ENCODE measurements around the gene LRRC74B.

The LRRC74B gene

DNA sequence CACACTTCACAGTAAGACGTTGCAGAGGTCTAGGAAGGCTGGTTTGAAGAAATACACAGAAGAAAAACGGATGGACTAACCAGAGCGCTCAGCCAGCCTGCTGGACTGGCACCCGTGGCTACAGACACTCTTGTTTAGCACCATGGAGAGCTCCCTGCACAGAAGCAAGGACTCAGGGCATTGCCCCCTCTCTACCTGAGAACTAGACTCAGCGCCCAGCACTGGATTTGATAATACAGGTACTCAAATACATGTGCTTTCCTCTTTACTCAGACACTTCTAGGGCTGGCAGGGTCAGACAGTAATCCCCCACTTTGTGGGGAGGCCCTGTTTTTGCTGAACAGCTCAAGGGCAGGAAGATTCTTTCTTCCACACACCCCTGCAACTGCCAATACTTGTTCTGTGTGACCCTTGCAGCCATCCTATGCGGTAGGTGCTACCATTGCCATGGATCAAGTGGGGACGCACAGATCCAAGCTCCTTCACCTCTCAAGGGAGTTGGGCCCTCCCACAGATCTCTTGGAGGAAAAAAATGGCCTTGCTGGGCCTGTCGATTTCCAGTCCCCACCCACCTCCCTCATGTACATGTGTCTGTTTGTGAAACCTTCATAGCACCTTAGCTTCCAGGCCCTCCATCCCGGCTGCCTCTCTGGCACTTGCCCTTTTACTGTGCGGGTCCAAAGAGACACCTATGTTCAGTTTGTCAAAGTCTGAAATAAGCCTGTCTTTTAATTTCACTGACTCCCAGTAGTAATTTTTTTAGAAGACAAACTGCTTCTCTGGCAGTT lies 35.9 kb upstream of the LRRC74B start:
- Histone ChIP-seq H3K4me2 (ENCODE audit: low read depth, low read length, poor library complexity, severe bottlenecking) (no peak overlapping the region), H3K36me3 (ENCODE audit: insufficient read depth, low read length) (no peaks in the 10 kb centered on the region), H3K4me1 (ENCODE audit: insufficient read depth, low read length, poor library complexity, severe bottlenecking) (no peaks in the 10 kb centered on the region), H3K27me3 (ENCODE audit: insufficient read depth, low read length, poor library complexity, severe bottlenecking) (no peaks in the 10 kb centered on the region), H3K4me3 (ENCODE audit: low read length, poor library complexity, severe bottlenecking) (no peak overlapping the region), H3K9me2 (replicated peaks; ENCODE audit: low read depth, low read length) (no peaks in the 10 kb centered on the region), H3F3A (ENCODE audit: low read depth) (no peaks in the 10 kb centered on the region), H3K79me2 (ENCODE audit: insufficient read depth, low read length) (no peaks in the 10 kb centered on the region), H2AFZ (ENCODE audit: low read length) (no peak overlapping the region), H3K9ac (ENCODE audit: low read depth, low read length, poor library complexity, severe bottlenecking) (no peak overlapping the region), H4K20me1 (ENCODE audit: insufficient read depth, low read length, poor library complexity, severe bottlenecking) (no peaks in the 10 kb centered on the region), H3K9me3 (ENCODE audit: insufficient read depth, low read depth, low read length) (no peaks in the 10 kb centered on the region)
- no peak for TF ChIP-seq EZH2phosphoT487 (IDR thresholded peaks at IDR 0.05; ENCODE audit: borderline replicate concordance)
- TF ChIP-seq, protein P1, sequence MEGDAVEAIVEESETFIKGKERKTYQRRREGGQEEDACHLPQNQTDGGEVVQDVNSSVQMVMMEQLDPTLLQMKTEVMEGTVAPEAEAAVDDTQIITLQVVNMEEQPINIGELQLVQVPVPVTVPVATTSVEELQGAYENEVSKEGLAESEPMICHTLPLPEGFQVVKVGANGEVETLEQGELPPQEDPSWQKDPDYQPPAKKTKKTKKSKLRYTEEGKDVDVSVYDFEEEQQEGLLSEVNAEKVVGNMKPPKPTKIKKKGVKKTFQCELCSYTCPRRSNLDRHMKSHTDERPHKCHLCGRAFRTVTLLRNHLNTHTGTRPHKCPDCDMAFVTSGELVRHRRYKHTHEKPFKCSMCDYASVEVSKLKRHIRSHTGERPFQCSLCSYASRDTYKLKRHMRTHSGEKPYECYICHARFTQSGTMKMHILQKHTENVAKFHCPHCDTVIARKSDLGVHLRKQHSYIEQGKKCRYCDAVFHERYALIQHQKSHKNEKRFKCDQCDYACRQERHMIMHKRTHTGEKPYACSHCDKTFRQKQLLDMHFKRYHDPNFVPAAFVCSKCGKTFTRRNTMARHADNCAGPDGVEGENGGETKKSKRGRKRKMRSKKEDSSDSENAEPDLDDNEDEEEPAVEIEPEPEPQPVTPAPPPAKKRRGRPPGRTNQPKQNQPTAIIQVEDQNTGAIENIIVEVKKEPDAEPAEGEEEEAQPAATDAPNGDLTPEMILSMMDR (conservative IDR thresholded peaks at IDR 0.05; ENCODE audit: low read length), result no peak

DNA sequence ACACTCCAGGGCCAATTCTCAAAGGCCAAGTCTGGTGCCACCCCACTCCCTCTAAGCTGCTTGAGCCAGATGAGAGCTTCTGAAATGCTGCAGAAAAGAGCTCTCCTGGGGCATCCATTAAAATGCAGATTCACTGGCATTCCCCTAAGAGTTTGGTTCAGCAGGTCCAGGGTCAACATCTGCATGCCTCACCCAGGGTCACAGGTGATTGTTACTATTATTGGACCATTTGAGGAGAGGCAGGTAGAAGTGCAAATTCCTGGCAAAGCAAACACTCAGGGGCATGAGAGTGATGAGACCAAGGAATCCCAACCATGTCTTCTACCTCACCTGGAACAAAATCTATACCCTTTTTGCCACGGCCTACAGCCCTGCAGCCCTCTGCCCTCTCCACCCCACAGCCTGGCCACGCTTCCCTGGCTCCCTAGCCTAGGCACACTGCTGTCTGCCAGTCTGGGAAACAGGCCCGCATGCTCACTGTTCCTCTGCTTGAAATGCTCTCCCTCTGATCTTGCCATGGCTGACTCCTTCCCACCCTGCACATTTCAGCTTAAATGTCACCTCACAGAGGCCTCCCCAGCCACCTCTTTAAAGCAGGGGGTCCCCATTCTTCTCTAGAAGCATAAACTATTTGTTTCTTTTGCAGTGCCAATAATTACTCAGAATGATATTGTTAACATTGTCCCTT lies 35.2 kb upstream of the LRRC74B start:
- no peak overlapping the region for H2AFZ ChIP-seq (ENCODE audit: low read length)
- no peaks in the 10 kb centered on the region for H3F3A ChIP-seq (ENCODE audit: low read depth)
- H3K27me3 ChIP-seq (ENCODE audit: insufficient read depth, low read length, poor library complexity, severe bottlenecking), result no peaks in the 10 kb centered on the region
- no peaks in the 10 kb centered on the region for H3K36me3 ChIP-seq (ENCODE audit: insufficient read depth, low read length)
- no peak overlapping the region for H3K4me3 ChIP-seq (ENCODE audit: low read length, poor library complexity, severe bottlenecking)
- H3K79me2 ChIP-seq (ENCODE audit: insufficient read depth, low read length), result no peaks in the 10 kb centered on the region
- no peak overlapping the region for H3K4me2 ChIP-seq (ENCODE audit: low read depth, low read length, poor library complexity, severe bottlenecking)
- H4K20me1 ChIP-seq (ENCODE audit: insufficient read depth, low read length, poor library complexity, severe bottlenecking), result no peaks in the 10 kb centered on the region
- TF ChIP-seq EZH2phosphoT487 (IDR thresholded peaks at IDR 0.05; ENCODE audit: borderline replicate concordance), result no peak
- TF ChIP-seq, protein P1 (conservative IDR thresholded peaks at IDR 0.05; ENCODE audit: low read length), result no peak
- no peak overlapping the region for H3K9ac ChIP-seq (ENCODE audit: low read depth, low read length, poor library complexity, severe bottlenecking)
- no peaks in the 10 kb centered on the region for H3K9me2 ChIP-seq (replicated peaks; ENCODE audit: low read depth, low read length)
- no peaks in the 10 kb centered on the region for H3K9me3 ChIP-seq (ENCODE audit: insufficient read depth, low read depth, low read length)
- no peaks in the 10 kb centered on the region for H3K4me1 ChIP-seq (ENCODE audit: insufficient read depth, low read length, poor library complexity, severe bottlenecking)

DNA sequence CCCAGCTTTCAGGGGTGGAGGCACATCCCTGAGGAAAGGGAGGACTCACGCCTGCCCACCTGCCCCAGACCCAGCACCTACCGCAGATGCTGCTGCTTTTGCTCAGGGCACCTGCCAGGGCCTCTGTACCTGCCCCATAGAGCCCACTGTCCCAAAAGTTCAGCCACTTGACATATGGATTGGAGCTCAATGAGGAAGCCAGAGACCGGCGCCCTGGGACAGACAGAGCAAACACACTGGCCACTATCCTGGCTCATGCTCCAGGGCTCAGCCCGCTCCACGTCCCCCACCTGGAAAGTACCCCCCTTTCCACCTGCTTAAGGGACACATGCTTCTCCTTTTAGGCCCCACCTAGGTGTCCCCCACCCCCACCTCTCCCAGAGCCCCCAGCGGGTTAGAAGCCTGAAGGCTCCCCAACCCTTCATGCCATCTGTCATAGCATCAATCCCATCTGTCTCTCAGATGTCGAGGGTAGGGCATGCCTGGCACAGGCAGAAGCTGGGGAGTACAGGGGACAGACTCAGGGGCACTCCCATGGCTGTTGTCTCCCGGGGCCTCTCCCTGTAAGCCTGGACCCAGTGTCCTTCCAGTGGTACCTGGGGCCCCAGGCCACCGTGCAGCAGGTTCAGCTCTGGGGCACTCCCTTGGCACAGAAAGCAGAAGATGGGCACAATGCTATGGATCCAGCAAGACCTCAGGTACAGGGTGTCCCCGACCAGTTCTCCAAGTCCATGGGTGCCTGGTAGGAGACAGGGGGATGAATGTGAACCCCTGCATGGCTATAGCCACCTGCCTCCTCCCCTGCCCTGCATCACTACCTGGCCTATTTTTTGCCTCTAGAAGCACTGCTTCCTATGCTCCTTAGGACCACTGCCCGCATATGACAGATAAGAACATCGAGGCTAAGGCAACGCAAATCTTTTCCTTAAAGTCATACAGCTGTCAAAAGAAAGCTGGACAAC lies 33.0 kb upstream of the LRRC74B start:
- no peak overlapping the region for H3K4me3 ChIP-seq (ENCODE audit: low read length, poor library complexity, severe bottlenecking)

More for the DNA sequence above, 33.0 kb upstream of the LRRC74B start:
- Histone ChIP-seq H3F3A (ENCODE audit: low read depth) (no peaks in the 10 kb centered on the region), H3K9ac (ENCODE audit: low read depth, low read length, poor library complexity, severe bottlenecking) (no peak overlapping the region), H3K79me2 (ENCODE audit: insufficient read depth, low read length) (no peaks in the 10 kb centered on the region), H3K9me3 (ENCODE audit: insufficient read depth, low read depth, low read length) (no peaks in the 10 kb centered on the region), H3K4me2 (ENCODE audit: low read depth, low read length, poor library complexity, severe bottlenecking) (no peak overlapping the region), H3K36me3 (ENCODE audit: insufficient read depth, low read length) (no peaks in the 10 kb centered on the region), H3K9me2 (replicated peaks; ENCODE audit: low read depth, low read length) (no peaks in the 10 kb centered on the region), H3K27me3 (ENCODE audit: insufficient read depth, low read length, poor library complexity, severe bottlenecking) (no peaks in the 10 kb centered on the region), H3K4me1 (ENCODE audit: insufficient read depth, low read length, poor library complexity, severe bottlenecking) (no peaks in the 10 kb centered on the region), H2AFZ (ENCODE audit: low read length) (no peak overlapping the region), H4K20me1 (ENCODE audit: insufficient read depth, low read length, poor library complexity, severe bottlenecking) (no peaks in the 10 kb centered on the region)
- TF ChIP-seq EZH2phosphoT487 (IDR thresholded peaks at IDR 0.05; ENCODE audit: borderline replicate concordance), result no peak
- TF ChIP-seq, protein P1 (conservative IDR thresholded peaks at IDR 0.05; ENCODE audit: low read length), result no peak
